ENCODE data around the gene EXOC3L4. TPM values are rescaled to one million over a fixed set of nuclear protein-coding genes. Genes with fewer than 3 reads are reported as not detected.
"Not testable (repeated sequence)": the region's sequence is repeated elsewhere in the genome, so short reads cannot be mapped to it uniquely, and the experiment has no call there.

The EXOC3L4 gene
- 0.26 TPM in 1 of 2 replicates, not detected in the other for total RNA-seq

DNA sequence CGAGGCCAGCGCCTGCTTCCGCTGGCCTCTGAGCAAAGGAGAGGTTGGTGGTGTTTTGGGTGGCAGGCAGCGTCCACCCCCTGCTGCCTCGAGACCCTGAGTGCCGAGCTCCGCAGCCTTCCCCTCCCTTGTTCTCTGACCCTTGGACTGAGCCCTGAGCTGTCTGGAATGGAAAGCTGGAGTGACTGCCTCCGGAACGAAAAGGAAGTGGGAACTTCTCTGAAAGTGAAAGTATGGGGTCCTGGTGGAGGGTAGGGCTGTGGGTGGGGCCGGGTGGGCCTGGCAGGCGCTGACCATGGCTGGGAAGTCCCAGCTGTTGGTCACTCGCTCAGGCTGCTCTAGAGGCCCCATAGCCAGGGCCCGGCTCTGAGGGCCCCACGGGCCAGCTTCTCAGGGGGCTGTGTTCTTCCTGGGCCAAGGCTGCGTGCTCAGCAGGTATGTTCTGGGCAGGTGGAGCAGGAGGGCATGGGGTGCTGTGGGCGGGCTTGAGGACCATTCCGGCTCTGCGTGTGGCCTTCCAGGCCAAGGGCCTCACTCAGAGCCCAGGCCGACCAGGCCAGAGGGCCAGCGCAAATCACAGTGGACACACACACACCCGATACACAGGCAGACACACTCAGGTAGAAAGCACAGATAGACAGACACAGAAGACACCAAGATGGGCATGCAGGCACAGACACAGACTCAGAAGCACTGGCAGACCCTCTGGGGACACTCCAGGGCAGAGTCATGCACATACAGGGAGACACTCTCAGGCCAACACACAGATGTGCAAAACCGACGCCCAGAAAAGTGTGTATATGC is at the start of gene EXOC3L4:
Gene EXOC3L4 (plus strand): TSS at position 320 of the 804 bp plus-strand sequence. CDS start 5,495 bp downstream, outside the sequence.
- DNase-seq (ENCODE audit: low read depth) (no peak), FAIRE-seq (no peak)
- TF ChIP-seq, protein P1, sequence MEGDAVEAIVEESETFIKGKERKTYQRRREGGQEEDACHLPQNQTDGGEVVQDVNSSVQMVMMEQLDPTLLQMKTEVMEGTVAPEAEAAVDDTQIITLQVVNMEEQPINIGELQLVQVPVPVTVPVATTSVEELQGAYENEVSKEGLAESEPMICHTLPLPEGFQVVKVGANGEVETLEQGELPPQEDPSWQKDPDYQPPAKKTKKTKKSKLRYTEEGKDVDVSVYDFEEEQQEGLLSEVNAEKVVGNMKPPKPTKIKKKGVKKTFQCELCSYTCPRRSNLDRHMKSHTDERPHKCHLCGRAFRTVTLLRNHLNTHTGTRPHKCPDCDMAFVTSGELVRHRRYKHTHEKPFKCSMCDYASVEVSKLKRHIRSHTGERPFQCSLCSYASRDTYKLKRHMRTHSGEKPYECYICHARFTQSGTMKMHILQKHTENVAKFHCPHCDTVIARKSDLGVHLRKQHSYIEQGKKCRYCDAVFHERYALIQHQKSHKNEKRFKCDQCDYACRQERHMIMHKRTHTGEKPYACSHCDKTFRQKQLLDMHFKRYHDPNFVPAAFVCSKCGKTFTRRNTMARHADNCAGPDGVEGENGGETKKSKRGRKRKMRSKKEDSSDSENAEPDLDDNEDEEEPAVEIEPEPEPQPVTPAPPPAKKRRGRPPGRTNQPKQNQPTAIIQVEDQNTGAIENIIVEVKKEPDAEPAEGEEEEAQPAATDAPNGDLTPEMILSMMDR (IDR thresholded peaks at IDR 0.05; ENCODE audit: insufficient read depth, low read length, severe bottlenecking), result no peak
- no peaks in the 10 kb centered on the region for H3K36me3 ChIP-seq (ENCODE audit: control insufficient read depth, insufficient read depth, low read length)
- H3K27me3 ChIP-seq (ENCODE audit: control insufficient read depth, insufficient read depth, low read length), result peaks cover 12% of the 10 kb centered on the region
- H3K4me3 ChIP-seq (ENCODE audit: low read depth, low read length), result no peak within 1 kb of the TSS

DNA sequence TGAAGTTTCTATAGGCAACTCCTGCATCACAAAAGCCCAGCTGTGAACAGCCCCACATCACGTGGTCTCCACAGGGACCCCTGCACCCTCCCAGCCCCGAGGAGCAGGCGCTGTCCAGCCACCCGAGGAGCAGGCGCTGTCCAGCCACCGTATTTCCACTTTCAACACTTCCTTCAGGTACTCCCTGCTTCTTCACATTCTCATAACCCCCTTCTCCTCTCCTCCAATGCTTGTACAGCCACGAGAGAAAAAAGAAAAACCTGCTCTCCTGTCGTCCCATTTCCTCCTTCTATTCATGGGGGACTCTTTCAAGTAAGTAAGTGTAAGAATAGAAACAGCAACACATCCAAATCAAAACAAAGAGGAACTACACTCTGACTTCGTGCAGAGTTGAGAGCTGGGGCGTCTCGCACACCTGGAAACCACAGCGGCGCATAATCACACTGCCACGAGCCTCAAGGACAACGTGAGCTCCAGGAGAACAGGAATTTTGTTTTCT is 49.1 kb upstream of the EXOC3L4 start:
- Histone ChIP-seq H3K36me3 (ENCODE audit: control insufficient read depth, insufficient read depth, low read length) (peaks cover 9% of the 10 kb centered on the region), H3K27me3 (ENCODE audit: control insufficient read depth, insufficient read depth, low read length) (no peaks in the 10 kb centered on the region), H3K4me3 (ENCODE audit: low read depth, low read length) (no peak overlapping the region)
- no peak for FAIRE-seq
- TF ChIP-seq, protein P1 (IDR thresholded peaks at IDR 0.05; ENCODE audit: insufficient read depth, low read length, severe bottlenecking), result no peak
- DNase-seq (ENCODE audit: low read depth), result no peak

DNA sequence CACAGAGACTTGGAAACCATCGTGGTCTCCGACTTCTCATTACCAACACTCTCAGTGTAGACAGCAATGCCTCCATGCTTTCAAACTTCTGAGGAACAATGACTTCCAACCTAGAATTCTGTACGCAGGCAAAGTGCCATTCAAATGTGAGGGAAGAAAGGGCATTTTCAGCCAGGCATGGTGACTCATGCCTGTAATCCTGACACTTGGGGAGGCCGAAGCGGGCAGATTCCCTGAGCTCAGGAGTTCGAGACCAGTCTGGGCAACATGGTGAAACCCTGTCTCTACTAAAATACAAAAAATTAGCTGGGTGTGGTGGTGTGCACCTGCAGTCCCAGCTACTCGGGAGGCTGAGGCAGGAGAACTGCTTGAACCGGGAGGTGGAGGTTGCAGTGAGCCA is 47.1 kb upstream of the EXOC3L4 start:
- not testable (repeated sequence) for FAIRE-seq; DNase-seq (ENCODE audit: low read depth); H3K4me3 ChIP-seq (ENCODE audit: low read depth, low read length)

DNA sequence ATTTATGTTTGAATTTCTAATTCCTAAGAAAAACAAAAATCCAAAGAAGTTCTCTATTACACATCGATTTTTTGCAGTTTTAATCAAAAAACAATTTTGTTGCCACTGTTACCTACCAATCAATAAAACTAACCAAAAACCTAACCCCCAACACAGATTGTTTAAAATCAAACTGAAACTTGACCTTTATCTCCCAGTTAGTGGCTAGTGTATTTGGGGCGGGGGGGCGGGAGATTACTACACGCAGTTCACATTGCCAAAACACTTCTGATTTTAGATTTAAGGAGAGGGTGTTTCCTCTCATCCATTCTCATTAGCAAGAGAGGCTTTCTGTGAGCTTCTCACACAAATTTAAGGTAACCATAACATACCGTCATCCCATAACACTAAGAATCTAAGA is 43.6 kb upstream of the EXOC3L4 start:
- TF ChIP-seq, protein P1 (IDR thresholded peaks at IDR 0.05; ENCODE audit: insufficient read depth, low read length, severe bottlenecking), result no peak
- Histone ChIP-seq H3K36me3 (ENCODE audit: control insufficient read depth, insufficient read depth, low read length) (peaks cover 4% of the 10 kb centered on the region), H3K27me3 (ENCODE audit: control insufficient read depth, insufficient read depth, low read length) (no peaks in the 10 kb centered on the region), H3K4me3 (ENCODE audit: low read depth, low read length) (no peak overlapping the region)
- FAIRE-seq (no peak), DNase-seq (ENCODE audit: low read depth) (no peak)

More for the DNA sequence above, 47.1 kb upstream of the EXOC3L4 start:
- not testable (repeated sequence) for H3K27me3 ChIP-seq (ENCODE audit: control insufficient read depth, insufficient read depth, low read length); H3K36me3 ChIP-seq (ENCODE audit: control insufficient read depth, insufficient read depth, low read length)

DNA sequence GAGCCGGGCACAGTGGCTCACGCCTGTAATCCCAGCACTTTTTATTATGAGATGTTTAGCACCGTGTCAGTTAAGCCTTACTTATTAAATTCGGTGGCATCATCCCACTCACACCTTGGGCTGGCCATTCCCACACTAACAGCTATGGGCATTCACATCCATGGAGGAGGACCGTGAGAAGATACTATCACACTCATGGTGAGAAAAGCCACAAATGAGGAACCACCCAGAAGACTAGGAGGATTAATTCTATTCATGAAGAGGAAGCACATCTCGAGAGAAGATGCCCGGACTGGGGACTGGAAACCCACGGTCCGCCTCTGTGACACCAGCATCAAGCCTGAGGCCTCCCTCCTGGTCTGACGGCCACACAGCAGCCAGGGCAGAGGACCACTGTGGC is 42.1 kb upstream of the EXOC3L4 start:
- DNase-seq (ENCODE audit: low read depth) (no peak), FAIRE-seq (no peak)
- TF ChIP-seq, protein P1 (IDR thresholded peaks at IDR 0.05; ENCODE audit: insufficient read depth, low read length, severe bottlenecking), result no peak
- Histone ChIP-seq H3K36me3 (ENCODE audit: control insufficient read depth, insufficient read depth, low read length) (peaks cover 4% of the 10 kb centered on the region), H3K4me3 (ENCODE audit: low read depth, low read length) (no peak overlapping the region), H3K27me3 (ENCODE audit: control insufficient read depth, insufficient read depth, low read length) (no peaks in the 10 kb centered on the region)

DNA sequence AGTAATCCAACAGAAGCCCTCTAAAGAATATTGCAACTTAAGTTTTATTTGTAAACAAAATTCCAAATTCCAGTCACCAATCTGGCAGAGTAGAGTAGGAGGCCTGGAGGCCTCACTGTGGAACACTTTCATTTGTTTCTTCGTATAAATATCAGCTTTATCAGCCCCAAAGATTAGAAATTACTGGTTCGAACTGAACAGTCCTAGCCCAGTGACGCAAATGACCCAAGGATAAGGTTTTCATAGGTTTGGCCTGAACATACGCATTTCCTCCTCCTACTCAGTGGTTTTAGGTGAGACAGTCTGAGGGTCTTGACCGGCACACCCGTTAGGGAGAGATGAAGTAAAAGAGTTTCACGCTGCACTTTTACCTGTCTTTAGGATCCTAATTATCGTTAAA is 38.8 kb upstream of the EXOC3L4 start:
- DNase-seq (ENCODE audit: low read depth) (no peak), FAIRE-seq (no peak)
- TF ChIP-seq, protein P1 (IDR thresholded peaks at IDR 0.05; ENCODE audit: insufficient read depth, low read length, severe bottlenecking), result no peak
- Histone ChIP-seq H3K27me3 (ENCODE audit: control insufficient read depth, insufficient read depth, low read length) (no peaks in the 10 kb centered on the region), H3K4me3 (ENCODE audit: low read depth, low read length) (peak overlapping the region; percentile 98), H3K36me3 (ENCODE audit: control insufficient read depth, insufficient read depth, low read length) (peaks cover 3% of the 10 kb centered on the region)
